Lower lobe of right lung (tissue), 2 donors: ENCODE measurements around the gene NOL4L. TPM values are rescaled to one million over a fixed set of nuclear protein-coding genes. Genes with fewer than 3 reads are reported as not detected.

Experiments used
- ATAC-seq, 2 donors: fragments of 200-7000 bp; cut with Tn5 transposase; one replicate each; pipeline ENCODE4 v1.9.1; 2020 to 2022; ENCODE audit warnings: mild to moderate bottlenecking in 2 of 2, moderate library complexity in 2 of 2
- DNase-seq: peaks from one replicate; pipeline ENCODE4 v3.0.0-alpha.2; 2020
- H3K27ac ChIP-seq: fragments of 200-600 bp; one replicate; pipeline ENCODE4 v1.8.0; 2022
- H3K27me3 ChIP-seq: fragments of 200-600 bp; one replicate; pipeline ENCODE4 v1.8.0; 2022; ENCODE audit warnings: low read depth
- H3K36me3 ChIP-seq: fragments of 200-600 bp; one replicate; pipeline ENCODE4 v1.8.0; 2022; ENCODE audit warnings: mild to moderate bottlenecking
- H3K4me1 ChIP-seq: fragments of 200-600 bp; one replicate; pipeline ENCODE4 v1.8.0; 2022
- H3K4me3 ChIP-seq: fragments of 200-600 bp; one replicate; pipeline ENCODE4 v1.8.0; 2022; ENCODE audit warnings: mild to moderate bottlenecking
- H3K9me3 ChIP-seq: fragments of 200-600 bp; one replicate; pipeline ENCODE4 v1.8.0; 2022
- intact Hi-C: fragments of 100-400 bp; cut with DNase I; formaldehyde crosslinking; loops from one replicate; pipeline ENCODE4 v1.11.0; 2022
- total RNA-seq: library from RNA; stranded (reverse); fragmentation: NEBNext Ultra II Directional; extraction: Animal tissue kit (Norgen Biotek cat#: 25700); gene quantifications from one replicate; pipeline ENCODE4 v1.2.1, GENCODE V29; 2021
- TF ChIP-seq, protein P1 (sequence below): fragments of 200-600 bp; IDR thresholded peaks from one replicate; pipeline ENCODE4 v1.8.0; 2022; ENCODE audit warnings: antibody characterized with exemption, mild to moderate bottlenecking
- donor health status: DM: no; HTN: yes; CAD: no; lungs with severe emphysema.

The NOL4L gene
- total RNA-seq, 1 donor from 2014 or later = 14.3 TPM

- ATAC-seq (no peak), DNase-seq (no peak)
- TF ChIP-seq, protein P1, sequence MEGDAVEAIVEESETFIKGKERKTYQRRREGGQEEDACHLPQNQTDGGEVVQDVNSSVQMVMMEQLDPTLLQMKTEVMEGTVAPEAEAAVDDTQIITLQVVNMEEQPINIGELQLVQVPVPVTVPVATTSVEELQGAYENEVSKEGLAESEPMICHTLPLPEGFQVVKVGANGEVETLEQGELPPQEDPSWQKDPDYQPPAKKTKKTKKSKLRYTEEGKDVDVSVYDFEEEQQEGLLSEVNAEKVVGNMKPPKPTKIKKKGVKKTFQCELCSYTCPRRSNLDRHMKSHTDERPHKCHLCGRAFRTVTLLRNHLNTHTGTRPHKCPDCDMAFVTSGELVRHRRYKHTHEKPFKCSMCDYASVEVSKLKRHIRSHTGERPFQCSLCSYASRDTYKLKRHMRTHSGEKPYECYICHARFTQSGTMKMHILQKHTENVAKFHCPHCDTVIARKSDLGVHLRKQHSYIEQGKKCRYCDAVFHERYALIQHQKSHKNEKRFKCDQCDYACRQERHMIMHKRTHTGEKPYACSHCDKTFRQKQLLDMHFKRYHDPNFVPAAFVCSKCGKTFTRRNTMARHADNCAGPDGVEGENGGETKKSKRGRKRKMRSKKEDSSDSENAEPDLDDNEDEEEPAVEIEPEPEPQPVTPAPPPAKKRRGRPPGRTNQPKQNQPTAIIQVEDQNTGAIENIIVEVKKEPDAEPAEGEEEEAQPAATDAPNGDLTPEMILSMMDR = no peak
- intact Hi-C loops = no loop called here
- Histone ChIP-seq H3K4me1 (peaks cover 93% of the 10 kb centered on the region), H3K4me3 (peak overlapping the region; percentile 46), H3K27me3 (no peaks in the 10 kb centered on the region), H3K27ac (peak overlapping the region; percentile 88), H3K9me3 (no peaks in the 10 kb centered on the region), H3K36me3 (peaks cover 10% of the 10 kb centered on the region)
These were observed 111.7 kb downstream of the NOL4L start for GRCh38 chr20:32473231-32474008.

- ATAC-seq = no peak
- Histone ChIP-seq H3K9me3 (no peaks in the 10 kb centered on the region), H3K4me3 (no peak overlapping the region), H3K4me1 (peaks cover 97% of the 10 kb centered on the region), H3K27ac (peak overlapping the region; percentile 88), H3K27me3 (no peaks in the 10 kb centered on the region), H3K36me3 (peaks cover 10% of the 10 kb centered on the region)
- TF ChIP-seq, protein P1 = no peak
- no peak for DNase-seq
- intact Hi-C loops = no loop called here
These were observed 112.4 kb downstream of the NOL4L start for GRCh38 chr20:32472581-32473207.

DNA sequence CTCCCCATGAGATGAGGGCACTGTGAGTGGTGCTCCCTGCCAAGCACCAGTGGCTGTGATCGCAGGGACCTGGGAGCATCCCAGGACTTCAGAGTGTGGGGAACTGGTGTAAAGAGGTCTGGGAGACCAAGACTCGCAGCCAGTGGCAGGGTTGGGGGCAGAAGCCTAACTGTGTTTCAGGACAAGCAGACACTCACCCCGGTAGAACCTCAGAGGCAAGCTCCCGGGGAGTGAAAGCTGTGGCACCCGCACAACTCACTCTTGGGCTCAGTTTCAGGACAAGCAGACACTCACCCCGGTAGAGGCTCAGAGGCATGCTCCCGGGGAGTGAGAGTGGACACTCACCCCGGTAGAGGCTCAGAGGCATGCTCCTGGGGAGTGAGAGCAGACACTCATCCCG lies 114.2 kb downstream of the NOL4L start:
- intact Hi-C loops = no loop called here
- Histone ChIP-seq H3K9me3 (no peaks in the 10 kb centered on the region), H3K27ac (peak overlapping the region; percentile 81), H3K4me3 (no peak overlapping the region), H3K4me1 (peaks cover 97% of the 10 kb centered on the region), H3K27me3 (no peaks in the 10 kb centered on the region), H3K36me3 (peaks cover 10% of the 10 kb centered on the region)
- TF ChIP-seq, protein P1 = no peak
- DNase-seq (no peak), ATAC-seq (no peak)

GRCh38 chr20:32470025-32470861 lies 114.9 kb downstream of the NOL4L start:
- intact Hi-C loops = no loop called here
- Histone ChIP-seq H3K27me3 (no peaks in the 10 kb centered on the region), H3K9me3 (no peaks in the 10 kb centered on the region), H3K4me3 (no peak overlapping the region), H3K36me3 (peaks cover 10% of the 10 kb centered on the region), H3K4me1 (peaks cover 97% of the 10 kb centered on the region), H3K27ac (peak overlapping the region; percentile 81)
- peak; percentile 20 for ATAC-seq
- TF ChIP-seq, protein P1 = peak; percentile 61
- DNase-seq = peak; percentile 77

DNA sequence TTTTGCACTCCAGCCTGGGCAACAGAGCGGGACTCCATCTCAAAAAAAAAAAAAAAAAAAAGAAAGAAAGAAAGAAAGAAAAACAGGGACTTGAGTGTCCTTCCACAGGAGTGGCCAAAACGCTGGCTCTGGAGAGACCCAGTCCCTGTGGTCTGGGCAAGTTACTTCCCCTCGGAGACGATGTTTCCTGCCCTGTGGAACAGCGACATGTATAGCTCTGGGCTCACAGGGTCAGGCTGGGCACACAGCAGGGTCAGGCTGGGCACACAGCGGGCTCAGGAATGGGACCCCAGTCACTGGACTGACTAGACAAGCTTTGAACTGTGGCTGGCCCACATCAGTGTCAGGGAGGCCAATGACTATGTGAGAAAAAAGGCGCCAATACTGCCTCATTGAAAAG lies 116.3 kb downstream of the NOL4L start:
- ATAC-seq = no peak
- intact Hi-C loops = no loop called here
- Histone ChIP-seq H3K36me3 (peaks cover 10% of the 10 kb centered on the region), H3K9me3 (no peaks in the 10 kb centered on the region), H3K4me1 (peaks cover 97% of the 10 kb centered on the region), H3K27ac (peak overlapping the region; percentile 81), H3K4me3 (no peak overlapping the region), H3K27me3 (no peaks in the 10 kb centered on the region)
- DNase-seq = no peak
- TF ChIP-seq, protein P1 = no peak
